HCT116 (cell line): Measurements from ENCODE around the gene SEC24A. TPM values are rescaled to one million over a fixed set of nuclear protein-coding genes. Genes with fewer than 3 reads are reported as not detected.

Source experiments
- ATAC-seq: fragments of 200-7000 bp; cut with Tn5 transposase; 2 replicates; pipeline ENCODE4 v1.9.1; 2020; ENCODE audit warnings: mild to moderate bottlenecking, moderate library complexity
- BruUV-seq: library from RNA; stranded (reverse); fragments of 400-500 nt; replicated peaks from 2 replicates; lab custom pipeline; 2021; lab: Mats Ljungman, UMichigan
- CTCF ChIA-PET: fragments of 300-600 bp; sonication (Branson Sonifier 250); formaldehyde crosslinking; loops from one replicate; lab custom pipeline; 2021; ENCODE audit warnings: antibody characterized with exemption; lab: Charles Lee
- POLR2A ChIA-PET: fragments of 300-600, 350-600 bp; sonication (Branson Sonifier 250); formaldehyde crosslinking; loops from one replicate; lab custom pipeline; 2021; ENCODE audit warnings: antibody characterized with exemption; lab: Charles Lee
- RAD21 ChIA-PET, 2 experiments: fragments of 300-600 bp; sonication (Branson Sonifier 250); formaldehyde crosslinking; loops; one replicate each; lab custom pipeline; 2023; ENCODE audit warnings: low total read pairs in 2 of 2; ENCODE audit not compliant: uncharacterized antibody in 2 of 2, unreplicated experiment in 2 of 2, low non-redundant PET in 1 of 2; lab: Charles Lee
- DNase-seq: peaks from one replicate; pipeline ENCODE4 v3.0.0-alpha.2; 2010; ENCODE audit warnings: low read depth, low spot score
- H2AFZ ChIP-seq: fragments of 200-600 bp; shearing (Covaris generic), sonication (generic); 2 replicates; pipeline ENCODE4 v1.6.1; 2017; ENCODE audit warnings: low read depth, mixed run types, mixed read lengths, antibody characterized with exemption, low read length; ENCODE audit not compliant: poor library complexity, severe bottlenecking
- H3K27ac ChIP-seq: 2 replicates; pipeline ENCODE4 v1.5.1; 2012; ENCODE audit warnings: low read depth, low read length
- H3K27me3 ChIP-seq: fragments of 200-600 bp; sonication (generic); 2 replicates; pipeline ENCODE4 v1.6.1; 2016; ENCODE audit warnings: mixed run types, low read length, mixed read lengths; ENCODE audit not compliant: insufficient read depth
- H3K36me3 ChIP-seq, 2 experiments: fragments of 200-500 bp in 1 of 2; fragments of 200-600 bp in 1 of 2; sonication (Bioruptor generic) in 1 of 2; sonication (generic) in 1 of 2; 2 replicates each; pipeline versions ENCODE4 v1.5.1 to v1.6.1; 2014 to 2016; ENCODE audit warnings: low read length in 2 of 2, inconsistent platforms in 1 of 2, mixed read lengths in 1 of 2, mixed run types in 1 of 2; ENCODE audit not compliant: insufficient read depth in 2 of 2, control insufficient read depth in 1 of 2
- H3K4me1 ChIP-seq, 2 experiments: fragments of 200-600 bp in 1 of 2; sonication (generic) in 1 of 2; 2 replicates each; pipeline versions ENCODE4 v1.5.1 to v1.6.1; 2012 to 2017; ENCODE audit warnings: low read length in 2 of 2, inconsistent platforms in 1 of 2, mild to moderate bottlenecking in 1 of 2, mixed read lengths in 1 of 2, mixed run types in 1 of 2, moderate library complexity in 1 of 2; ENCODE audit not compliant: insufficient read depth in 2 of 2, control insufficient read depth in 1 of 2
- H3K4me2 ChIP-seq: fragments of 200-600 bp; sonication (generic); 2 replicates; pipeline ENCODE4 v1.6.1; 2017; ENCODE audit warnings: mixed run types, low read length, mixed read lengths
- H3K4me3 ChIP-seq, 2 experiments: fragments of 200-600 bp in 1 of 2; sonication (generic) in 1 of 2; replicated peaks in 1 of 2; 2 replicates each; pipeline ENCODE4 v1.5.1; 2011 to 2016; ENCODE audit warnings: low read length in 2 of 2, control low read depth in 1 of 2, low read depth in 1 of 2, mild to moderate bottlenecking in 1 of 2, mixed read lengths in 1 of 2, mixed run types in 1 of 2
- H3K79me2 ChIP-seq: fragments of 200-600 bp; sonication (generic); 2 replicates; pipeline ENCODE4 v1.6.1; 2017; ENCODE audit warnings: mild to moderate bottlenecking, mixed run types, low read length, moderate library complexity, mixed read lengths; ENCODE audit not compliant: insufficient read depth
- H3K9ac ChIP-seq: fragments of 200-600 bp; sonication (generic); 2 replicates; pipeline ENCODE4 v1.6.1; 2016; ENCODE audit warnings: low read length, mixed read lengths
- H3K9me2 ChIP-seq: fragments of 200-600 bp; sonication (generic), shearing (Covaris generic); 2 replicates; pipeline ENCODE4 v1.6.1; 2017; ENCODE audit warnings: mixed run types, mild to moderate bottlenecking, moderate library complexity; ENCODE audit not compliant: insufficient read depth
- H3K9me3 ChIP-seq, 2 experiments: fragments of 200-500 bp in 1 of 2; fragments of 200-600 bp in 1 of 2; sonication (Bioruptor generic) in 1 of 2; sonication (generic) in 1 of 2; 2 replicates each; pipeline ENCODE4 v1.6.1; 2014 to 2017; ENCODE audit warnings: low read length in 2 of 2, mixed read lengths in 2 of 2, inconsistent platforms in 1 of 2, low read depth in 1 of 2, mild to moderate bottlenecking in 1 of 2, mixed run types in 1 of 2, moderate library complexity in 1 of 2; ENCODE audit not compliant: control insufficient read depth in 1 of 2, insufficient read depth in 1 of 2
- H4K20me1 ChIP-seq: fragments of 200-600 bp; sonication (generic), shearing (Covaris generic); 2 replicates; pipeline ENCODE4 v1.6.1; 2017; ENCODE audit warnings: mixed run types, mild to moderate bottlenecking, moderate library complexity; ENCODE audit not compliant: insufficient read depth
- ATF3 ChIP-seq: IDR thresholded peaks from 2 replicates; pipeline ENCODE4 v1.6.1; 2012
- EGR1 ChIP-seq: IDR thresholded peaks from 2 replicates; pipeline ENCODE4 v1.6.1; 2012; ENCODE audit warnings: low read depth
- FOSL1 ChIP-seq: IDR thresholded peaks from 2 replicates; pipeline ENCODE4 v1.6.1; 2012; ENCODE audit warnings: low read depth
- POLR2AphosphoS5 ChIP-seq: IDR thresholded peaks from 2 replicates; pipeline ENCODE4 v1.6.1; 2011; ENCODE audit warnings: mild to moderate bottlenecking, low read depth, low read length, moderate library complexity
- REST ChIP-seq: IDR thresholded peaks from 2 replicates; pipeline ENCODE4 v1.6.1; 2012; ENCODE audit warnings: low read depth
- SP1 ChIP-seq: IDR thresholded peaks from 2 replicates; pipeline ENCODE4 v1.6.1; 2012; ENCODE audit warnings: low read depth
- ZBTB33 ChIP-seq: IDR thresholded peaks from 2 replicates; pipeline ENCODE4 v1.6.1; 2011; ENCODE audit warnings: mild to moderate bottlenecking, low read length, moderate library complexity; ENCODE audit not compliant: insufficient replicate concordance; ENCODE audit errors: extremely low read depth
- intact Hi-C: fragments of 100-400 bp; cut with micrococcal nuclease; formaldehyde crosslinking; loops from 2 replicates; pipeline ENCODE4 v1.10.0; 2022
- total RNA-seq: library from RNA; stranded (reverse); gene quantifications from one replicate; pipeline ENCODE4 v1.2.1, GENCODE V29; 2021; ENCODE audit not compliant: unreplicated experiment

Gene SEC24A
- total RNA-seq, 1 experiment from 2014 or later, result 16.8 TPM

DNA sequence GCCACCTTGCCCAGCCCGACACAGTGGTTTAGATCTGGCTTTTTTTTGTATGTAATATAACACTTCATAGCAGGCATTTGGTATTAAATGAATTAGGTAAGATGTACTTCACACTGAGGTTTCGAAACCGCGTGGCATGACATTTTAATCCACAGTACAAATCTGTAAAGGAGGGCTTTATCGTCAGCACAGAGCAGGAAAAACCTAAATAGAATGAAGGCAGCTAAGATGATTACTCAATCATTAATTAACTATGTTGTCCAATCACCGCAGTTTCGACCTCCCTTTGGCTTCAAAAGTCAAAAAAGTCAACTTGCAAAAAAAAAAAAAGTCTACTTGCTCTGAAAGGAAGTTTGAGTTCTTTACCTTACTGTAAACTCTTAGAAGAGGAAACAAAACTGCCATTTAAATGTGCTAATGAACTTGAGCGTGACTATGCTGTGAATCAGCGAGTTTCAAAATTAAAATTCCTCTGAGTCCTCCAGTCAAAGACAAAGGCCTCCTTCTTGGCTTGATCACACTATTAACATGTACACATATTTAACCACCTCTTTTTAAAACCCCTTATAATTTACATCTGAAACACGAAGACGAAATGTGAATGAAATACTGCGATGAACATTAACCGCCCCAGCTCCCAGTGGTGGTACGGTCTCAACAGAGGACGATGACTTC is 698 bp upstream of the SEC24A start:
- H3K4me1 ChIP-seq, result peaks cover 9 to 19% of the 10 kb centered on the region in 2 experiments; a peak in 3 of 4 replicates
- TF ChIP-seq REST, result no peak
- TF ChIP-seq POLR2AphosphoS5, result no peak
- TF ChIP-seq FOSL1, result no peak
- no peak for TF ChIP-seq ZBTB33
- TF ChIP-seq EGR1, result no peak
- no peak for TF ChIP-seq SP1
- no peak for TF ChIP-seq ATF3
- TSS peak; percentile 93 for BruUV-seq
- ChIA-PET POLR2A (no interaction called here), CTCF (no interaction called here), RAD21 (no interaction called here)
- peak overlapping the region; percentile 75 for H3K27ac ChIP-seq
- peak overlapping the region; percentile 87 for H3K9ac ChIP-seq
- peak overlapping the region; percentile 94 for H3K4me2 ChIP-seq
- intact Hi-C loops, result loop anchor here (1.0 kb wide), 1 partner anchor 16 kb away; the partner anchor contains the start of gene SAR1B
- peaks cover 39% of the 10 kb centered on the region for H3K79me2 ChIP-seq
- no peak for ATAC-seq
- H3K36me3 ChIP-seq, result no peaks in the 10 kb centered on the region
- peak overlapping the region; percentile 98 to 100 for H3K4me3 ChIP-seq
- no peaks in the 10 kb centered on the region for H3K9me2 ChIP-seq
- no peaks in the 10 kb centered on the region for H4K20me1 ChIP-seq
- H3K9me3 ChIP-seq, result no peaks in the 10 kb centered on the region
- H2AFZ ChIP-seq, result peak overlapping the region; percentile 50
- no peaks in the 10 kb centered on the region for H3K27me3 ChIP-seq
- DNase-seq, result peak; percentile 2
